ENCODE measurements around the gene EPN2.

Gene EPN2

DNA sequence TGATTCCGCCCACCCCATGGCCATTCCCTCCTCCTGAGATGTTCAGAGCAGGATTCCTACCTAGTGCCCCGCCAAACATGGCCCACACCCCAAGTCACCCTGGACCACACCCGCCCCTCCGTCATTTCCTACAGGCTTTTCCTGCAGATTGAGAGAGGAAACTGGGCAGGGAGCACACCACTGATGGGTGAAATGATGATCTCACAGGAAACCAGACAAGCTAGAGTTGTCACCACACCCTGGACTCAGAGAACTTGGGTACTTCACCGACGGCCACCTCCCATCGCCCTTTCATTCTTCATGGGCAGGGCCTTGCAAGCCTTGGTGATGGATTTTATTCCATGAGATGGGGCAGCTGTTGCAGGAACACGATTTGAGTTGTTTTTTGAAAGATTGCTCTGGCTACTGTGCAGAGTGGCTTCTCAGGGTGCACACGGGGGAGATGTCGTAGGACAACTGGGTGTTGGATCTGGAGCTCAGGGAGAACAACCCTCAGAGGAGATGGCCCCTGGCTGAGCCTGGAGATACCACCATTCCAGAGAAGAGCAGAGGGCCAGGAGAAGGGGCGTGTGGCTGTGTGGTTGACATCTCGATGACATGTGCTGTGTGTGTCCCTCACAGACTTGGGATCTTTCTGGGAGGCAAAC is 132.8 kb downstream of the EPN2 start:
- DNase-seq, result no peak

DNA sequence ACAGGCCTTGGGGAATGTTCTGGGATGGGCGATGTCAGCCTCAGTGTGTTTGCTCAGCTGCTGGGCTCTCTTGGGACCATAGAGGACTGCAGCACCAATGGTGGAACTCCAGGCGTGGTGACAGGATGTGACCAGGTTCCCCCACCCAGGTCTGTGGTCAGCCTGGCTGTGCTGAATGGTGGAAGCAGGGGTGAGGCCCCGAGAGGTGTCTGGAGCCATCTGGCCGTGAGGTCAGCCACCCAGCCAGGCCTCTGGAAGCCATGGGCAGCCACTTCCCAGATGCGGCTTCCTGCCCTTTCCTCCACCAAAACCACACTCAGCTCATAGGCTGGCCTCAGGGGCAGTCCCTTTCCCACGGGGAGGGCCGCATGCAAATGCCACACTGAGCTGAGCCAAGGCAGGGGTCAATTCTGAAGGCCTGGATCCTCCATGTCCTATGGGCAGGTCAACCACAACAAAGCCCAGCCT is 133.4 kb downstream of the EPN2 start:
- peak; percentile 54 for DNase-seq

DNA sequence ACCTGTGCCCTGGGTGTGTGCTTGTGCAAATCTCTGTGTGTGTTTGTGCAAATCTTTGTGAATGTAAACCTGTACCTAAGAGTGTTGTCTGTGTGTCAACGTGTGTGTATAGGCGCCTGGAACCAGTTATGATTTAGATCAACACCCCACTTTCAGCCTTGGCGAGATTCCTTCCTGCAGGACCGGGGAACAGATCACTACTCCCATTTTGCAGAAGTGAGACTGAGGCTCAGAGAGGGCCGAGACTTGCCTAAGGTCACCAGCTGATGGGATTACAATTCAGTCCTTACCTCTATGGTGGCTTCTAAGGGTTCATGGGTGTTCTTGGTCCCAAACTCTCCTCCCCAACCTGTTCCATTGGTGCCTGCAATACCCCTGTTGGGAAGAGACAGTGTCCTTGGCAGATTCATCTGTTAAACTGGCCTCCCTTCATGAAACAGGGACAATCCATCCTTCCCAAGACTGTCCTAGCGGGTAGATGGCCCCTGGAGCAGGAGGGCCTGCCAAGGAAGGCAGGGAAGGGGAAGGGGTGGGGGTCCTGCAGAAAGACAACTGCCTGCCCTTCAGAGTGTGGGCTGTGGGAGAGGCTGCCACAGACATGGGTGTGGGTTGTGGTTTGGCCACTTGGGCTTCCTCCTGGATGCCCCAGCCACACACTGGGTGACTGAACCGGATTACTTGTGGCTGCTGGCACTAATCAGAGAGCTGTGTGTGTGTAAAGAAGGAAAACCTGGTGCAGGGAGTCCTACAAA is 134.3 kb downstream of the EPN2 start:
- no peak for DNase-seq

DNA sequence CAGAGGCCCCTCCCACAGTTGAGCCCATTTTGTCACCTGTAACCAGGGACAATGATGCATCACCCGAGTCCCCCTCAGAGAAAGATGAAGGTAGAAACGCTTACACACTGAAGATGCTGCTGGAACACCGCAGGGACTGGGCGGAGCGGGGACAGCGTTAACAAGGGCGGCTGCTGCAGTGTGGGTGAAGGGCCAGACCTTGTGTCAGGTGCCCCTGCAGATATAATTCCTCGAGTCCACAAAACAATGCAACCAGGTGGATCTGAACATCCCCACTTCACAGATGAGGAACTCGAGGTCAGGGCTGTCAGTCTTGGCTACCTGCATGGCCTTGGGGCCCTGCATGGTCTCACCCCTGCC is 134.8 kb downstream of the EPN2 start:
- no peak for DNase-seq

DNA sequence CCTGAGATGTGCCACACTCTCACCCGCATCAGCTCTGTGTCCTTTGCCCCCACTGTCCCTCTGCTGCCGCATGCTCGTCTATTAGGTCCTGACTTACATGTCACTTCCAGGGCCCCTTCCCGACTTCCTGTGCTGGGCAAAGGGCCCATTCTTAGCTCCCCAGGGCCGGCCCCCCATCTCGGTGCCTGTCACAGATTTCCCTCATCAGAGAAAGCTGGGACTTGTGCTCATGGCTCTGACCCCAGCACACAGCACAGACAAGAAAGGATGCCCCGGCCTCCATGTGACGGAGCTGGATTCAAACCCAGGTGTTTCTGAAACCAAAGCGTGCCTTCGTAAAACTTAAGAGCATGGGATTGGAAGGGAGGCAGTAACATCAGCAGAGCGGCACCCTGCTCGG is 135.3 kb downstream of the EPN2 start:
- DNase-seq, result no peak

DNA sequence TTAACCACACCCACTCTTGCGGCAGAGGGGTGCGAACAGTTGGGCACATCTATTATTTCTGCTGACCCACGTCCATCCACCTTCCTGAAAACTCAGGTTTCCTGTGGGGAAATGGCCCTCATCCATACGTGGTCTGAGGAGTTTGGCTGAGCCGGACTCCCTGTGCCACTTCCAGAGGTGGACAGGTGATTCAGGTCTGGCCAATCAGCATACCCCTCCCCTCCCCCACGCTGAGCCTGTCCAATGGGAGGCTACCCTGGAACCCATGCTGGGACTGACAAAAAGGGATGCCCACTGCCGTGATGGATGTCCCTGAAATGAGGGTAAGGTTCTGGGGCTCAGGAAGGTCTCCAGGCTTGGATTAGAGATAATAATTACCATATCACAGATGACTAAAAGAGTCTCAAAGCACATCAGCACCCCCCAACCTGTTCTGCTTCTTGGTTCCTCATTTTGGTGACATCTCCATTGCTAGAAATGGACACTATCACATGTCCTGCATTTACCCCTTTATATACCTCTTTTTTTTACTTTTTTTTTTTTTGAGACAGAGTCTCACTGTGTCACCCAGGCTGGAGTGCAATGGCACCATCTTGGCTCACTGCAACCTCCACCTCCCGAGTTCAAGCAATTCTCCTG is 135.8 kb downstream of the EPN2 start:
- DNase-seq, result no peak

DNA sequence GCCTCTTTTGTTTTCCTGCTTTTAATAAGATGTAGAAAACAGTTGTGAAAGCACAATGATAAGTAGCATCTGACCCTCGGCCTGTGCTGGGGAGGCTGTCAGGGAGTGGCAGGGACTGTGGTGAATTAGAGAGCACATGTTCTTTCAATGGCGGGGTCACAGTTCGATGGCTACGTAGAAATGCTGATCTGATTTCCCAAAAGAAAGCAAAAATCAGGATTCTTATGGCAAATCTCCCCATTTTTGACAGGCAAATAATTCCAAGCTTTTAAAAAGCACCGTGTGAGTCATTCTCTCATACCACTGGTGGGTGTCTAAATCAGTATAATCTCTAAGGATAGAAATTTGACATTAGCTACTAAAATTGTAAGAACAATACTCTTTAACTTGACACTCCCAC is 137.0 kb downstream of the EPN2 start:
- no peak for DNase-seq

DNA sequence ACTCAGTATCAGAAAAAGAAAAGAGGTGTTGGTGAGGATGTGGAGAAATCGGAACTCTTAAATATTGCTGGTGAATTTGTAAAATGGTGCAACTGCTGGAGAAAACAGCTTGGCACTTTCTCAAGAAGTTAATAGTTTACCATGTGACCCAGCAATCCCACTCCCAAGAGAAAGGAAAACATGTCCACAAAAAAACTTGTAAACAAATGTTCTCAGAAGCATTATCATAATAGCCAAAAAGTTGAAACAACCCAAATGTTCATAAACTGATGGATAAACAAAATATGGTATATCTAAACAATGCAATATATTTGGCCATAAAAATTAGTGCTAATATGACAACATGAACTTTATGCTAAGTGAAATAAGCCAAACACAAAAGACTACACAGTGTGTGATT is 138.6 kb downstream of the EPN2 start:
- no peak for DNase-seq

DNA sequence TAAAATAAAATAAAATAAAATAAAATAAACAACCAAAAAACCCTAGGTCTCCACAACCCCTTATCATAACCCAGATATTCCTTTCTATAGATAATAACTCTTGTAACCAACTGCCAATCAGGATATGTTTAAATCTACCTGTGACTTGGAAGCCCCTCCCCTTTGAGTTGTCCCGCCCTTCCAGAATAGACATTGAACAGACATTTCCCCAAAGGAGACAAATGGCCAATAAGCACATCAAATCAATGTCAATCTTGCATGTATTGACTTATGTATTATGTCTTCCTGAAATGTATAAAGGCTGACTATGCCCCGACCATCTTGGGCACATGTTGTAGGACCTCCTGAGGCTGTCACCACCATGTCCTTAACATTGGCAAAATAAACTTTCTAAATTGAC is 139.6 kb downstream of the EPN2 start:
- DNase-seq, result no peak

DNA sequence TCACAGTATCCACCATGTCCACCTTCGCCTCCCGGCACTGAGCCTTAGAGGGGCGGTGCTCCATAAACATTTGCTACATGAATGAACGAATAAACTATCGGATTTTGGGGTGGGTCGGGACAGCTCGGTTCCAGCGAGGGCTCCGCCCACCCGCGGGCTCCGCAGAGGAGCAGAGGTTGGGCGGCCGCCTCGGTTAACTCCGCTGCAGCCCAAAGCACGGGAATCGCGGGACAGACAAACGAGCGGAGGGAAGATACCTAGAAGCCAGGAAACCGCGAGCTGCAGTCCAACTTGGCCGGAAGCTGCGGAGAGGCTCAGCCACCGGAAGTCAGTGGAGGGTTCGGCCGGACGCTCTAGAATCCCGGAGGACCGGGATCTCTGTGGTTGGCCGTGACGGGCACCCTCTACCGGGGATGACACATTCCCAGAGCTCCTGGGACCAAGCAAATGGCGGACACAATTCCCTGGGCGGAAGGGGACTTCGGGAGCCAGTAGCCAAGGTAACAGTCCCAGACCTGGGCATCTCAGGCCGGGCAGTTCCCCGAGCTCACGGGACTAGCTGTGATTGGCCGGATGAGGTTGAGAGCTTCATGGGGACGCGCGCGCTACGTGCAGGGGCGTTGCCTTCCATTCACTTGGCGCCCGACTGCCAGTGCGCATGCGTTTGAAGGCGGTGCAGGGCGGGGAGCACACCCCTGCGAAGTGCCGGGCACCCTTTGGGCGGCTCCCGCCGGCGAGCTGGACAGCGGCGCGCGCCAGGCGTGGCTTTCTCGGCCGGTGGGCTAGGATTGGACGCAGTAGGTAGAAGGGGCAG is 140.6 kb downstream of the EPN2 start:
- DNase-seq, result peak; percentile 99

DNA sequence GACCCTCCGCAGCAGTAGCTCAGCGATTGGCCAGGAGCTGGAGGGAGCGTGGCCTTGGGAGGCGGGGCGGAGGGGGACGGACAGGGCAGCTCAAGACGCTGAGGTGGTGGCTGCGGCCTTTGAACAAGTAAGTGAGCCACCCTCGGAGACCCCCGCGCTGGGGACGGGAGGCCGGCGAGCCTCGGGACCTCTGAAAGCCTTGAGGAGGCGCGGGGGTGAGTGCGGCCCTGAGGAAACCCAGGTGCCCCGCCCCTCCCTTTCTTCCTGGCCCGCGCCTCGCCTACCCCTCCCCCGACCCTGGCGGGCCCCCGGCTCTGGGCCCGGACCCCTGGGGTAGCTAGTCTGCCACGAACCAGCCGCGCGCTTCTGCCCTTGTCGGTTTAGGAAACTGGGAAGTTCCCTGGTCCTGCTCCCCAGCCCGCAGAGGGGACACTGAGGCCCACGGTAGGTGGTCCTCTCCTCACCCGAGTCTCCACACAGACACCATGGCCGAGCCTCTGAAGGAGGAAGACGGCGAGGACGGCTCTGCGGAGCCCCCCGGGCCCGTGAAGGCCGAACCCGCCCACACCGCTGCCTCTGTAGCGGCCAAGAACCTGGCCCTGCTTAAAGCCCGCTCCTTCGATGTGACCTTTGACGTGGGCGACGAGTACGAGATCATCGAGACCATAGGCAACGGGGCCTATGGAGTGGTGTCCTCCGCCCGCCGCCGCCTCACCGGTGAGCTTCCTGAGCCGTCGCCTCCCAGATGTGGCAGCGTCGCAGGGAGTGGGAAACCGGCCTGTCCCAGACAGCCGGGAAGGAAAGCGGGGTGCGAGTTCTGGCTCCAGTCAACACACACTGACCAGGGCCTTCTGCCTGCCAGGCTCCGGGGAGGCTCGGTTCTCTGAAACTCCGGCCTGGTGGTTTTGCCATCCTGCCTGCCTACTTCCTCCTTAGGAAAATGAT is 141.5 kb downstream of the EPN2 start, which contains the start of gene MAPK7:
TSS of gene MAPK7 (plus strand) at position 83 of the 945 bp plus-strand sequence. CDS start at position 486, 403 bp downstream.
- peak; percentile 52 for DNase-seq

DNA sequence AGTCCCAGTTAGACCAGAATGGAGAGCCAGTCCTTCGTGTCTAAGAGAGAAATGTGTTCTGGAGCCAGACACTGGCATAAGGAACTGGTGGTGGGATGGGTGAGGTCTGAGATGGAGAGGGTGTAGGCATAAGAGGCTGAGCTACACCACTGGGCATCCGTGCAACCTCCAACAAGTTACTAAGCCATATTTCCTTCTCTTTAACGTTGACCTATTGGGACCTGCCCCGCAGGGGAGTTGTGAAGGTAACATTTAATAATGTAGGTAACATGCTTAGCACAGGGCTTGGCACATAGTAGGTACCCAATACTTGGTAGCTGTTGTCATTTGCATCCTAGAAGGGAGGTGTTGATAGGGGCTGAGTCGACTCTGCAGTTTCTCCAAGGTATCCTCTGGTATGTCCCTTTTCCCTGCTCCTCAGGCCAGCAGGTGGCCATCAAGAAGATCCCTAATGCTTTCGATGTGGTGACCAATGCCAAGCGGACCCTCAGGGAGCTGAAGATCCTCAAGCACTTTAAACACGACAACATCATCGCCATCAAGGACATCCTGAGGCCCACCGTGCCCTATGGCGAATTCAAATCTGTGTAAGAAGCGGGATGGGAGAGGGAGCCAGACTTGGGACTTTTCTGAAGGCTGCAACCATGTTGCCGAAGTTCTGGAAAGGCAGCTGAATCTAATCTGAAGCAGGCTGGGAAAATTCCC is 142.3 kb downstream of the EPN2 start:
- peak; percentile 42 for DNase-seq

DNA sequence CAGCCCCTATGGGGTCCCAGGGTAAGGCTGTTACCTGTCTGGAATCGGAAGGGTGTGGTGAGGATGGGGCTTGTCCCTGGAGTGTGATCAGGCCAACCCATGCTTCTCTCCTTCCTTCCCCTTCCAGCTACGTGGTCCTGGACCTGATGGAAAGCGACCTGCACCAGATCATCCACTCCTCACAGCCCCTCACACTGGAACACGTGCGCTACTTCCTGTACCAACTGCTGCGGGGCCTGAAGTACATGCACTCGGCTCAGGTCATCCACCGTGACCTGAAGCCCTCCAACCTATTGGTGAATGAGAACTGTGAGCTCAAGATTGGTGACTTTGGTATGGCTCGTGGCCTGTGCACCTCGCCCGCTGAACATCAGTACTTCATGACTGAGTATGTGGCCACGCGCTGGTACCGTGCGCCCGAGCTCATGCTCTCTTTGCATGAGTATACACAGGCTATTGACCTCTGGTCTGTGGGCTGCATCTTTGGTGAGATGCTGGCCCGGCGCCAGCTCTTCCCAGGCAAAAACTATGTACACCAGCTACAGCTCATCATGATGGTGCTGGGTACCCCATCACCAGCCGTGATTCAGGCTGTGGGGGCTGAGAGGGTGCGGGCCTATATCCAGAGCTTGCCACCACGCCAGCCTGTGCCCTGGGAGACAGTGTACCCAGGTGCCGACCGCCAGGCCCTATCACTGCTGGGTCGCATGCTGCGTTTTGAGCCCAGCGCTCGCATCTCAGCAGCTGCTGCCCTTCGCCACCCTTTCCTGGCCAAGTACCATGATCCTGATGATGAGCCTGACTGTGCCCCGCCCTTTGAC is 143.5 kb downstream of the EPN2 start:
- no peak for DNase-seq

DNA sequence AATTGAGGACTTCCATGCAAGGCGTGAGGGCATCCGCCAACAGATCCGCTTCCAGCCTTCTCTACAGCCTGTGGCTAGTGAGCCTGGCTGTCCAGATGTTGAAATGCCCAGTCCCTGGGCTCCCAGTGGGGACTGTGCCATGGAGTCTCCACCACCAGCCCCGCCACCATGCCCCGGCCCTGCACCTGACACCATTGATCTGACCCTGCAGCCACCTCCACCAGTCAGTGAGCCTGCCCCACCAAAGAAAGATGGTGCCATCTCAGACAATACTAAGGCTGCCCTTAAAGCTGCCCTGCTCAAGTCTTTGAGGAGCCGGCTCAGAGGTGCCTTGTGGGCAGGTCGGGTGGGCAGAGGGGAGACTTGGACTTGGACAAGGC is 144.2 kb downstream of the EPN2 start:
- DNase-seq, result no peak

DNA sequence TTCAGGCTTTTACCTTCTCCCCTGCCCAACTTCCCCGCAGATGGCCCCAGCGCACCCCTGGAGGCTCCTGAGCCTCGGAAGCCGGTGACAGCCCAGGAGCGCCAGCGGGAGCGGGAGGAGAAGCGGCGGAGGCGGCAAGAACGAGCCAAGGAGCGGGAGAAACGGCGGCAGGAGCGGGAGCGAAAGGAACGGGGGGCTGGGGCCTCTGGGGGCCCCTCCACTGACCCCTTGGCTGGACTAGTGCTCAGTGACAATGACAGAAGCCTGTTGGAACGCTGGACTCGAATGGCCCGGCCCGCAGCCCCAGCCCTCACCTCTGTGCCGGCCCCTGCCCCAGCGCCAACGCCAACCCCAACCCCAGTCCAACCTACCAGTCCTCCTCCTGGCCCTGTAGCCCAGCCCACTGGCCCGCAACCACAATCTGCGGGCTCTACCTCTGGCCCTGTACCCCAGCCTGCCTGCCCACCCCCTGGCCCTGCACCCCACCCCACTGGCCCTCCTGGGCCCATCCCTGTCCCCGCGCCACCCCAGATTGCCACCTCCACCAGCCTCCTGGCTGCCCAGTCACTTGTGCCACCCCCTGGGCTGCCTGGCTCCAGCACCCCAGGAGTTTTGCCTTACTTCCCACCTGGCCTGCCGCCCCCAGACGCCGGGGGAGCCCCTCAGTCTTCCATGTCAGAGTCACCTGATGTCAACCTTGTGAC is 144.7 kb downstream of the EPN2 start:
- DNase-seq, result no peak

DNA sequence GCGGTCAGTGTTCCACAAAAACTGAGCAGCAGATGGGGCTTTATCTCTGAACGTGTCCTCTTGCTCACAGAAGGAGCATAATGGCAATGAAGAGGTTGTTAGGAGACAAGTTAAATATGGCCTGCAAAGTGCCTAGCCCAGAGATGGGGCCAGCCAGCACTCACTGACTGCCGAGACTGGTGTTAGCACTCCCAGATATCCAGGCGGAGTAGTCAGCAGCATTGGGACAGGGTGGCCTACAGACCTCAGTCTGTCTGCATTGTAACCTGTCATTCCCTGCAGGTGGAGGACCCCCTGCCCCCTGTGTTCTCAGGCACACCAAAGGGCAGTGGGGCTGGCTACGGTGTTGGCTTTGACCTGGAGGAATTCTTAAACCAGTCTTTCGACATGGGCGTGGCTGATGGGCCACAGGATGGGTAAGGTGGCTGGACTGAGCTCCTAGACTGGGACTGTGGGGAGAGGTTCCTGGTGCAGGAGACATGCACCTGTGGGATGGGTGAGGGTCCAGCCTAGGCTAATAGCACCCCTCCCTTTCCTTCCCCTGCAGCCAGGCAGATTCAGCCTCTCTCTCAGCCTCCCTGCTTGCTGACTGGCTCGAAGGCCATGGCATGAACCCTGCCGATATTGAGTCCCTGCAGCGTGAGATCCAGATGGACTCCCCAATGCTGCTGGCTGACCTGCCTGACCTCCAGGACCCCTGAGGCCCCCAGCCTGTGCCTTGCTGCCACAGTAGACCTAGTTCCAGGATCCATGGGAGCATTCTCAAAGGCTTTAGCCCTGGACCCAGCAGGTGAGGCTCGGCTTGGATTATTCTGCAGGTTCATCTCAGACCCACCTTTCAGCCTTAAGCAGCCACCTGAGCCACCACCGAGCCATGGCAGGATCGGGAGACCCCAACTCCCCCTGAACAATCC is 145.6 kb downstream of the EPN2 start:
- DNase-seq, result no peak

DNA sequence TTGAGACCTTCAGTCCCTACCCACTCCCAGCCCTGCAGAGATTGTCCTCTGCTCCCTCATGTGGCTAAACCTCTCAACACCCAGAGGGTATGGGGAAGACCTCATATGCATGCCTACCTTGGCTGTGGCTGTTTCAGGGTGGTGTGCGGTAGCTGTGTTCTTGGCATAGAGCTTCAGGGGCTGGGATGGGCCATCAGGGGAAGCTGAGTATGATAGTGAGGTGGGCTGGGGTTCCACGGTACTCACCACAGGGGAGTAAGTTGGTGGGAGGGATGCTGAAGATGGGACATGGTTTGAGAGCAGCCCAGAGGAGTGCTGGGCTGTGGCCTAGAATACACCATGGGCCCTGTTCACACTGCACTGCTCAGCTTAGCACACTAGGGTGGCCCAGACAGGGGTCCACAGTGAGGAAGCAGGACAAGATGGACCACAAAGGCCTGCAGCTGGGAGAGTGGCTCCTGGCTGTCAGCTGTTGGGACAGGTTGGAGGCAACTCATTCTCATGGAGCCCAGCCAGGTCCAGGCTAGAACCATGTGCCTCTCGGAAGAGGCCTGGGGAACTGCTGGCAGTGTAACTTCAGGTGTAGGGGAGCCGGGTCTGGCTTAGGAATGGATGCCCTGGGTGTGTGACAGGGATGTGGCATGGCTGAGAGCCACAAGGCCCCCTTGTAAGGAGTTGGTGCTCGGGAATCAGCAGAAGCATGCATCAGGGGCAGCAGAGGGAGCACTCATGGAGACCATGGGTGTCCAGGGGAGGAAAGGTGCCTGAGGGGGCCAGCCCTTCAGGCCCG is 146.7 kb downstream of the EPN2 start:
- peak; percentile 53 for DNase-seq

Data from right forelimb (tissue), 1 donor.